ENCODE data around the gene RBM33. TPM values are rescaled to one million over a fixed set of nuclear protein-coding genes. Genes with fewer than 3 reads are reported as not detected.

Gene RBM33
- total and polyA plus RNA-seq, 9 of the 15 experiments (the other 6 are each of a cell fraction or from before 2014, with no cell fraction given), result 4.4 to 80.7 (median 27.3) TPM

GRCh38 chr7:155805826-155806095 is 161.3 kb downstream of the RBM33 start (continued):
- TF ChIP-seq NRF1 (conservative IDR thresholded peaks at IDR 0.05 in 1 of 2, IDR thresholded peaks at IDR 0.05 in 1 of 2), result 0 out of 4 replicates have a peak, but pooled peaks of 1 of the 2 experiments have one; percentile 32
- no peak for TF ChIP-seq CHD7 (IDR thresholded peaks at IDR 0.05; ENCODE audit: low read depth, low read length)
- TF ChIP-seq ZNF384 (IDR thresholded peaks at IDR 0.05; ENCODE audit: low read depth, low read length), result no peak
- no peak for TF ChIP-seq NR2C2 (CRISPR knock-in tag; IDR thresholded peaks at IDR 0.05)
- no peak for TF ChIP-seq NR2C2 (tag; IDR thresholded peaks at IDR 0.05)
- TF ChIP-seq HNRNPLL (IDR thresholded peaks at IDR 0.05; ENCODE audit: low read depth, low read length, poor library complexity, severe bottlenecking), result no peak

All from K562 (cell line).